Esophagus squamous epithelium (tissue), 5 donors: ENCODE measurements around the gene DUSP2. TPM values are rescaled to one million over a fixed set of nuclear protein-coding genes. Genes with fewer than 3 reads are reported as not detected.

Experiments
- DNase-seq: peaks from one replicate; lab custom pipeline; 2025; lab: John Stamatoyannopoulos, UW
- H3K27ac ChIP-seq, 4 donors: fragments of 200-600 bp; sonication (generic); one replicate each; pipeline ENCODE4 v1.5.1; 2016 to 2019; ENCODE audit warnings: mild to moderate bottlenecking in 1 of 4
- H3K27me3 ChIP-seq, 4 donors: fragments of 200-600 bp; sonication (generic); 1 replicate in 3 of 4; 2 replicates in 1 of 4; pipeline versions ENCODE4 v1.5.1 to v1.6.0; 2017 to 2021; ENCODE audit warnings: antibody characterized with exemption in 1 of 4
- H3K36me3 ChIP-seq, 3 donors: fragments of 200-600 bp; sonication (generic); one replicate each; pipeline ENCODE4 v1.5.1; 2016 to 2019
- H3K4me1 ChIP-seq, 3 donors: fragments of 200-600 bp; sonication (generic); one replicate each; pipeline ENCODE4 v1.5.1; 2017 to 2019
- H3K4me3 ChIP-seq, 4 donors: fragments of 200-600 bp; sonication (generic); 1 replicate in 3 of 4; 2 replicates in 1 of 4; pipeline ENCODE4 v1.5.1; 2016 to 2019; ENCODE audit warnings: mild to moderate bottlenecking in 2 of 4, moderate library complexity in 1 of 4
- H3K9me3 ChIP-seq, 3 donors: fragments of 200-600 bp; sonication (generic); one replicate each; pipeline ENCODE4 v1.5.1; 2016 to 2019
- CTCF ChIP-seq, 6 experiments: fragments of 450-650 bp in 4 of 6; fragments of 200-600 bp in 2 of 6; sonication (generic) in 2 of 6; IDR thresholded peaks; one replicate each; pipeline ENCODE4 v1.5.1; 2016 to 2019; ENCODE audit warnings: antibody characterized with exemption in 6 of 6, mild to moderate bottlenecking in 4 of 6, moderate library complexity in 4 of 6
- POLR2A ChIP-seq, 4 donors: fragments of 450-650 bp; IDR thresholded peaks; one replicate each; pipeline ENCODE4 v1.6.1; 2017; ENCODE audit warnings: antibody characterized with exemption in 4 of 4, mild to moderate bottlenecking in 4 of 4, moderate library complexity in 3 of 4
- WGBS, 2 donors: methylation state at CpG; one replicate each; pipeline ENCODE4 v1.1.5; 2018; 5-methylcytosine and 5-hydroxymethylcytosine counted together
- intact Hi-C: fragments of 100-400 bp; cut with DNase I; formaldehyde crosslinking; loops from one replicate; pipeline ENCODE4 v1.15.0; 2022
- total RNA-seq, 4 donors: library from RNA; depleted of rRNA; stranded (reverse); fragments of >200 nt; gene quantifications; one replicate each; pipeline ENCODE4 v1.1.0, GENCODE V29; 2016
- donor health status: DM: yes; HTN: yes; CAD: no.

DUSP2 gene
- total RNA-seq, 4 donors from 2014 or later: 1.5 to 10.3 (median 5.6) TPM

- DNase-seq: no peak
- WGBS, 2 donors: 81% methylated on average over 10 of the region's 17 CpGs; no CpG with 5 or more reads in 1 of the 2 donors
These were observed 31.3 kb downstream of the DUSP2 start for GRCh38 chr2:96113951-96114350.

GRCh38 chr2:96113367-96113677 lies 31.9 kb downstream of the DUSP2 start:
- intact Hi-C loops: no loop called here
- WGBS, 2 donors: 70 to 93% methylated on average over 2 to 3 of the region's 7 CpGs
- TF ChIP-seq CTCF (IDR thresholded peaks at IDR 0.05): no peak
- no peak for TF ChIP-seq POLR2A (IDR thresholded peaks at IDR 0.05)

More at GRCh38 chr2:96113951-96114350, 31.3 kb downstream of the DUSP2 start:
- Histone ChIP-seq H3K27me3 (peaks cover 0 to 58% (median 0%) of the 10 kb centered on the region in 4 donors), H3K4me1 (peaks cover 7 to 27% (median 16%) of the 10 kb centered on the region in 3 donors), H3K9me3 (no peaks in the 10 kb centered on the region), H3K4me3 (no peak overlapping the region), H3K36me3 (no peaks in the 10 kb centered on the region), H3K27ac (no peak overlapping the region)
- TF ChIP-seq CTCF (IDR thresholded peaks at IDR 0.05) (no peak), POLR2A (IDR thresholded peaks at IDR 0.05) (no peak)
- intact Hi-C loops: no loop called here

GRCh38 chr2:96112501-96113366 lies 32.5 kb downstream of the DUSP2 start:
- H3K27ac ChIP-seq: no peak overlapping the region
- H3K27me3 ChIP-seq: peaks cover 0 to 58% (median 0%) of the 10 kb centered on the region in 4 donors
- peaks cover 7 to 29% (median 14%) of the 10 kb centered on the region in 3 donors for H3K4me1 ChIP-seq
- H3K4me3 ChIP-seq: no peak overlapping the region
- no peaks in the 10 kb centered on the region for H3K36me3 ChIP-seq
- TF ChIP-seq CTCF (IDR thresholded peaks at IDR 0.05) (no peak), POLR2A (IDR thresholded peaks at IDR 0.05) (no peak)
- intact Hi-C loops: no loop called here
- no peaks in the 10 kb centered on the region for H3K9me3 ChIP-seq
- WGBS, 2 donors: 84 to 100% methylated on average over 2 to 8 of the region's 9 CpGs
- DNase-seq: no peak

More at GRCh38 chr2:96113367-96113677, 31.9 kb downstream of the DUSP2 start:
- Histone ChIP-seq H3K36me3 (no peaks in the 10 kb centered on the region), H3K4me1 (peaks cover 7 to 32% (median 16%) of the 10 kb centered on the region in 3 donors), H3K27ac (no peak overlapping the region), H3K4me3 (no peak overlapping the region), H3K27me3 (peaks cover 0 to 58% (median 0%) of the 10 kb centered on the region in 4 donors), H3K9me3 (no peaks in the 10 kb centered on the region)
- no peak for DNase-seq

GRCh38 chr2:96111823-96112500 lies 33.3 kb downstream of the DUSP2 start:
- Histone ChIP-seq H3K9me3 (no peaks in the 10 kb centered on the region), H3K27ac (no peak overlapping the region), H3K4me3 (no peak overlapping the region), H3K27me3 (peaks cover 0 to 56% (median 0%) of the 10 kb centered on the region in 4 donors), H3K36me3 (no peaks in the 10 kb centered on the region), H3K4me1 (peaks cover 3 to 22% (median 8%) of the 10 kb centered on the region in 3 donors)
- TF ChIP-seq POLR2A (IDR thresholded peaks at IDR 0.05): no peak
- no peak for TF ChIP-seq CTCF (IDR thresholded peaks at IDR 0.05)
- no peak for DNase-seq
- WGBS, 2 donors: 61 to 67% methylated on average over 2 to 7 of the region's 7 CpGs
- intact Hi-C loops: no loop called here

- TF ChIP-seq CTCF (IDR thresholded peaks at IDR 0.05): no peak
- TF ChIP-seq POLR2A (IDR thresholded peaks at IDR 0.05): no peak
- intact Hi-C loops: no loop called here
- 57 to 65% methylated on average over 3 to 4 of the region's 4 CpGs for WGBS, 2 donors
These were observed 34.0 kb downstream of the DUSP2 start for GRCh38 chr2:96111257-96111640.

More at GRCh38 chr2:96111257-96111640, 34.0 kb downstream of the DUSP2 start:
- peaks cover 0 to 49% (median 0%) of the 10 kb centered on the region in 4 donors for H3K27me3 ChIP-seq
- peaks cover 0 to 3% (median 0%) of the 10 kb centered on the region in 3 donors for H3K9me3 ChIP-seq
- H3K4me3 ChIP-seq: no peak overlapping the region
- H3K27ac ChIP-seq: no peak overlapping the region
- H3K36me3 ChIP-seq: no peaks in the 10 kb centered on the region
- no peak for DNase-seq
- H3K4me1 ChIP-seq: peaks cover 2 to 14% (median 5%) of the 10 kb centered on the region in 3 donors
